H9 (cell line): ENCODE measurements around the gene BUB3. TPM values are rescaled to one million over a fixed set of nuclear protein-coding genes. Genes with fewer than 3 reads are reported as not detected.
A peak's percentile ranks its signal among the peaks of the same experiment; 100 is the strongest.

Experiments
- DNase-seq: peaks from one replicate; pipeline ENCODE4 v3.0.0-alpha.2; 2017
- H2AFZ ChIP-seq: one replicate; pipeline ENCODE4 v1.6.1; 2013; ENCODE audit warnings: mild to moderate bottlenecking, low read length, control low read depth, moderate library complexity
- H2AK5ac ChIP-seq: 2 replicates; pipeline ENCODE4 v1.6.1; 2013; ENCODE audit warnings: low read length, control low read depth, mixed read lengths; ENCODE audit not compliant: insufficient read length
- H2BK120ac ChIP-seq: one replicate; pipeline ENCODE4 v1.6.1; 2013; ENCODE audit warnings: low read depth, mild to moderate bottlenecking, low read length, control low read depth, inconsistent platforms; ENCODE audit not compliant: poor library complexity, severe bottlenecking
- H2BK12ac ChIP-seq: 2 replicates; pipeline ENCODE4 v1.6.1; 2013; ENCODE audit warnings: low read length, control low read depth, mixed read lengths, low read depth; ENCODE audit not compliant: insufficient read length
- H2BK15ac ChIP-seq: 2 replicates; pipeline ENCODE4 v1.6.1; 2013; ENCODE audit warnings: low read depth, low read length, control low read depth
- H2BK20ac ChIP-seq: one replicate; pipeline ENCODE4 v1.6.1; 2013; ENCODE audit warnings: low read depth, mild to moderate bottlenecking, low read length, control low read depth, inconsistent platforms; ENCODE audit not compliant: poor library complexity, severe bottlenecking
- H2BK5ac ChIP-seq: 2 replicates; pipeline ENCODE4 v1.6.1; 2013; ENCODE audit warnings: low read length, control low read depth, mixed read lengths; ENCODE audit not compliant: insufficient read length
- H3K14ac ChIP-seq: 2 replicates; pipeline ENCODE4 v1.6.1; 2013; ENCODE audit warnings: low read length, control low read depth; ENCODE audit not compliant: insufficient read depth
- H3K18ac ChIP-seq: 2 replicates; pipeline ENCODE4 v1.6.1; 2013; ENCODE audit warnings: low read depth, mild to moderate bottlenecking, mixed read lengths, low read length, control low read depth; ENCODE audit not compliant: insufficient read length
- H3K23ac ChIP-seq: 2 replicates; pipeline ENCODE4 v1.6.1; 2013; ENCODE audit warnings: low read length, control low read depth, mixed read lengths, low read depth; ENCODE audit not compliant: insufficient read length
- H3K23me2 ChIP-seq: 2 replicates; pipeline ENCODE4 v1.6.1; 2013; ENCODE audit warnings: low read depth, mild to moderate bottlenecking, mixed read lengths, low read length, control low read depth; ENCODE audit not compliant: insufficient read length, poor library complexity, severe bottlenecking
- H3K27ac ChIP-seq: 2 replicates; pipeline ENCODE4 v1.5.1; 2013; ENCODE audit warnings: low read length, control low read depth, mixed read lengths, low read depth; ENCODE audit not compliant: insufficient read length
- H3K27me3 ChIP-seq: 2 replicates; pipeline ENCODE4 v1.6.1; 2013; ENCODE audit warnings: low read length, control low read depth, inconsistent platforms; ENCODE audit not compliant: insufficient read depth
- H3K4ac ChIP-seq: 2 replicates; pipeline ENCODE4 v1.6.1; 2013; ENCODE audit warnings: low read depth, mild to moderate bottlenecking, control low read depth, inconsistent platforms, low read length, moderate library complexity
- H3K4me1 ChIP-seq: 2 replicates; pipeline ENCODE4 v1.6.1; 2013; ENCODE audit warnings: low read length, control low read depth, inconsistent platforms; ENCODE audit not compliant: insufficient read depth
- H3K4me2 ChIP-seq: 2 replicates; pipeline ENCODE4 v1.6.1; 2013; ENCODE audit warnings: low read length, control low read depth, mixed read lengths; ENCODE audit not compliant: insufficient read length, insufficient read depth
- H3K56ac ChIP-seq: 2 replicates; pipeline ENCODE4 v1.6.1; 2013; ENCODE audit warnings: low read depth, mild to moderate bottlenecking, mixed read lengths, low read length, control low read depth; ENCODE audit not compliant: insufficient read length
- H3K79me1 ChIP-seq: 2 replicates; pipeline ENCODE4 v1.6.1; 2013; ENCODE audit warnings: low read depth, mild to moderate bottlenecking, moderate library complexity, low read length, control low read depth, inconsistent platforms; ENCODE audit not compliant: insufficient read depth, poor library complexity, severe bottlenecking
- H3K79me2 ChIP-seq: 2 replicates; pipeline ENCODE4 v1.6.1; 2013; ENCODE audit warnings: low read length, control low read depth, inconsistent platforms; ENCODE audit not compliant: insufficient read depth
- H3K9ac ChIP-seq: 2 replicates; pipeline ENCODE4 v1.6.1; 2013; ENCODE audit warnings: low read length, control low read depth, mixed read lengths; ENCODE audit not compliant: insufficient read length; ENCODE audit errors: extremely low read depth
- H3K9me3 ChIP-seq: one replicate; pipeline ENCODE4 v1.6.1; 2013; ENCODE audit warnings: low read depth, low read length, inconsistent platforms; ENCODE audit not compliant: control insufficient read depth
- H3T11ph ChIP-seq: one replicate; pipeline ENCODE4 v1.6.1; 2013; ENCODE audit warnings: mild to moderate bottlenecking, low read length, control low read depth, inconsistent platforms
- H4K20me1 ChIP-seq: one replicate; pipeline ENCODE4 v1.6.1; 2013; ENCODE audit not compliant: control insufficient read depth, insufficient read length, insufficient read depth
- H4K5ac ChIP-seq: 2 replicates; pipeline ENCODE4 v1.6.1; 2013; ENCODE audit warnings: low read depth, mild to moderate bottlenecking, mixed read lengths, low read length, control low read depth; ENCODE audit not compliant: insufficient read length
- H4K8ac ChIP-seq: replicated peaks from 2 replicates; pipeline ENCODE4 v1.6.1; 2013; ENCODE audit warnings: low read length, control low read depth, mixed read lengths, low read depth; ENCODE audit not compliant: insufficient read length
- H4K91ac ChIP-seq: 2 replicates; pipeline ENCODE4 v1.6.1; 2013; ENCODE audit warnings: low read depth, mild to moderate bottlenecking, moderate library complexity, mixed read lengths, low read length, control low read depth; ENCODE audit not compliant: insufficient read length
- H3K27ac Mint-ChIP-seq, 3 experiments: 2 replicates in 2 of 3; 3 replicates in 1 of 3; pipeline ENCODE4 v1.8.0; 2020 to 2021; ENCODE audit warnings: mixed read lengths in 3 of 3, mild to moderate bottlenecking in 1 of 3, moderate library complexity in 1 of 3
- H3K27me3 Mint-ChIP-seq: 2 replicates; pipeline ENCODE4 v1.8.0; 2021; ENCODE audit warnings: low read depth, mild to moderate bottlenecking, moderate library complexity, mixed read lengths
- H3K36me3 Mint-ChIP-seq, 3 experiments: 2 replicates in 2 of 3; 3 replicates in 1 of 3; pipeline ENCODE4 v1.8.0; 2020 to 2021; ENCODE audit warnings: low read depth in 3 of 3, mixed read lengths in 3 of 3; ENCODE audit not compliant: insufficient read depth in 1 of 3
- H3K4me1 Mint-ChIP-seq, 2 experiments: 2 replicates each; pipeline ENCODE4 v1.8.0; 2020; ENCODE audit warnings: mixed read lengths in 2 of 2
- H3K4me3 Mint-ChIP-seq, 2 experiments: 2 replicates in 1 of 2; 3 replicates in 1 of 2; pipeline ENCODE4 v1.8.0; 2020 to 2021; ENCODE audit warnings: mild to moderate bottlenecking in 2 of 2, mixed read lengths in 2 of 2, moderate library complexity in 1 of 2
- H3K9me3 Mint-ChIP-seq, 2 experiments: 2 replicates in 1 of 2; 3 replicates in 1 of 2; pipeline ENCODE4 v1.8.0; 2020; ENCODE audit warnings: mild to moderate bottlenecking in 2 of 2, mixed read lengths in 2 of 2, moderate library complexity in 1 of 2
- CTCF ChIP-seq: fragments of 200-600 bp; sonication (generic); conservative IDR thresholded peaks from 3 replicates; pipeline ENCODE4 v1.8.0; 2021; ENCODE audit warnings: antibody characterized with exemption, mild to moderate bottlenecking
- WGBS: extraction: QIAGEN DNeasy Blood & Tissue Kit; methylation state at CpG from one replicate; pipeline ENCODE4 v1.1.7; 2013; ENCODE audit warnings: missing lambda C conversion rate, low lambda C conversion rate, mixed read lengths; ENCODE audit not compliant: insufficient read length; ENCODE audit errors: extremely low coverage; 5-methylcytosine and 5-hydroxymethylcytosine counted together
- total RNA-seq: library from RNA; stranded (reverse); gene quantifications from 2 replicates; pipeline ENCODE4 v1.2.1, GENCODE V29; 2021

BUB3 gene
- total RNA-seq, 1 experiment from 2014 or later: 200 TPM

GRCh38 chr10:123147635-123148413, 6.4 kb upstream of the BUB3 start, which contains the start of gene HMX2:
TSS of gene HMX2 (plus strand) at chr10:123148136. CDS start at chr10:123148379, 243 bp downstream.
- peaks cover 69% of the 10 kb centered on the region for H3K27me3 ChIP-seq
- Mint-ChIP-seq H3K9me3 (peaks cover 0 to 2% of the 10 kb centered on the region in 2 experiments; a peak in 2 of 5 replicates), H3K27me3 (peaks cover 99% of the 10 kb centered on the region), H3K27ac (no peak within 1 kb of the TSS), H3K4me1 (peaks cover 44 to 65% of the 10 kb centered on the region in 2 experiments), H3K36me3 (peaks cover 0 to 10% (median 0%) of the 10 kb centered on the region in 3 experiments; a peak in 3 of 7 replicates), H3K4me3 (peak within 1 kb of the TSS; percentile 42 to 80; a peak in 4 of 5 replicates)
- H3K4me2 ChIP-seq: peak within 1 kb of the TSS; percentile 46
- 0 out of 3 replicates have a peak, but pooled peaks have one; percentile 25 for TF ChIP-seq CTCF
- no peaks in the 10 kb centered on the region for H3K9me3 ChIP-seq
- H2BK5ac ChIP-seq: no peak within 1 kb of the TSS
- H2BK15ac ChIP-seq: no peak within 1 kb of the TSS
- no peak within 1 kb of the TSS for H3K18ac ChIP-seq
- no peak within 1 kb of the TSS for H3K23ac ChIP-seq
- no peaks in the 10 kb centered on the region for H3K79me2 ChIP-seq
- H3K23me2 ChIP-seq: peaks cover 23% of the 10 kb centered on the region
- no CpG with 5 or more reads among the region's 64 CpGs for WGBS
- no peaks in the 10 kb centered on the region for H3K79me1 ChIP-seq
- no peaks in the 10 kb centered on the region for H4K20me1 ChIP-seq
- H3K4me1 ChIP-seq: peaks cover 4% of the 10 kb centered on the region
- H3K56ac ChIP-seq: no peak within 1 kb of the TSS
- no peak within 1 kb of the TSS for H4K5ac ChIP-seq
- H2BK20ac ChIP-seq: no peak within 1 kb of the TSS
- no peak within 1 kb of the TSS for H3K4ac ChIP-seq
- H2AFZ ChIP-seq: no peak within 1 kb of the TSS
- peak; percentile 83 for DNase-seq
- H3K27ac ChIP-seq: no peak within 1 kb of the TSS
- H3K9ac ChIP-seq: no peak within 1 kb of the TSS
- no peak within 1 kb of the TSS for H2AK5ac ChIP-seq
- no peak within 1 kb of the TSS for H4K91ac ChIP-seq
- H2BK120ac ChIP-seq: no peak within 1 kb of the TSS
- H2BK12ac ChIP-seq: no peak within 1 kb of the TSS
- no peak within 1 kb of the TSS for H4K8ac ChIP-seq
- H3T11ph ChIP-seq: no peak within 1 kb of the TSS
- H3K14ac ChIP-seq: no peak within 1 kb of the TSS
